BJ (cell line): ENCODE measurements around the gene GABPB2. TPM values are rescaled to one million over a fixed set of nuclear protein-coding genes. Genes with fewer than 3 reads are reported as not detected.

Experiments used
- CTCF ChIA-PET: fragments of 350-600 bp; formaldehyde crosslinking; extraction: SDS; loops from one replicate; lab custom pipeline; 2021; ENCODE audit warnings: antibody characterized with exemption, inconsistent platforms; lab: Yijun Ruan, JAX
- POLR2A ChIA-PET: fragments of 300-600 bp; sonication (Branson Sonifier 250); formaldehyde crosslinking; extraction: SDS; loops from one replicate; lab custom pipeline; 2021; ENCODE audit warnings: antibody characterized with exemption; lab: Charles Lee
- DNase-seq: peaks from one replicate; pipeline ENCODE4 v3.0.0-alpha.2; 2011; ENCODE audit warnings: low read depth
- H3K27me3 ChIP-seq: 2 replicates; pipeline ENCODE4 v1.6.0; 2011; ENCODE audit warnings: low read length; ENCODE audit not compliant: control insufficient read depth, insufficient read depth
- H3K36me3 ChIP-seq: 2 replicates; pipeline ENCODE4 v1.5.1; 2011; ENCODE audit warnings: low read length; ENCODE audit not compliant: control insufficient read depth, insufficient read depth
- H3K4me3 ChIP-seq: 2 replicates; pipeline ENCODE4 v1.5.1; 2011; ENCODE audit warnings: low read depth, mild to moderate bottlenecking, control low read depth, low read length
- polyA plus RNA-seq: library from polyadenylated mRNA; depleted of rRNA; stranded (reverse); fragments of >200 nt; gene quantifications from 2 replicates; pipeline ENCODE4 v1.2.3, GENCODE V29; 2011
- TF ChIP-seq, protein P1 (sequence below): IDR thresholded peaks from 2 replicates; pipeline ENCODE4 v1.5.1; 2011; ENCODE audit warnings: low read depth, mild to moderate bottlenecking, control low read depth, inconsistent platforms, low read length, moderate library complexity; ENCODE audit not compliant: insufficient read depth

Gene GABPB2
- polyA plus RNA-seq, 1 experiment, result 16.7 TPM

DNA sequence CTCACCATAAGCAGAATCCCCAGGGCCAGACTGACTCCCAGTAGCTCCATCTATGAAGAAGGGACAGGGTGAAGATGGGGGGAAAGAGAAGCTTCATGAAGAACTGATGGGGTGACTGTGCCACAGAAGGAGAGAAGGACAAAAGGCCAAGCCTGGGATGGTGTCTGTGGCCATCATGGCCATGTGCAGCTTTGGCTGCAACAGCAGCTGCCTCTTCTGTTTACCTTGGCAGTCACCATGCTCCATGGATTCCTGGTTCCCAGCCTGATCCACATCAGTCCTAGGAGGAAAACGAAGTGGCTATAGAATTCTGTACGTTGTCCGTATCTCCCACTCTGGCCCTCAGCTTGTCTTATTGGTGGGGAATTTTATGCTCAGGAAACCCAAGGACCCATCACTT lies 63.8 kb downstream of the GABPB2 start:
- Histone ChIP-seq H3K36me3 (no peaks in the 10 kb centered on the region), H3K4me3 (no peak overlapping the region), H3K27me3 (no peaks in the 10 kb centered on the region)
- TF ChIP-seq, protein P1, sequence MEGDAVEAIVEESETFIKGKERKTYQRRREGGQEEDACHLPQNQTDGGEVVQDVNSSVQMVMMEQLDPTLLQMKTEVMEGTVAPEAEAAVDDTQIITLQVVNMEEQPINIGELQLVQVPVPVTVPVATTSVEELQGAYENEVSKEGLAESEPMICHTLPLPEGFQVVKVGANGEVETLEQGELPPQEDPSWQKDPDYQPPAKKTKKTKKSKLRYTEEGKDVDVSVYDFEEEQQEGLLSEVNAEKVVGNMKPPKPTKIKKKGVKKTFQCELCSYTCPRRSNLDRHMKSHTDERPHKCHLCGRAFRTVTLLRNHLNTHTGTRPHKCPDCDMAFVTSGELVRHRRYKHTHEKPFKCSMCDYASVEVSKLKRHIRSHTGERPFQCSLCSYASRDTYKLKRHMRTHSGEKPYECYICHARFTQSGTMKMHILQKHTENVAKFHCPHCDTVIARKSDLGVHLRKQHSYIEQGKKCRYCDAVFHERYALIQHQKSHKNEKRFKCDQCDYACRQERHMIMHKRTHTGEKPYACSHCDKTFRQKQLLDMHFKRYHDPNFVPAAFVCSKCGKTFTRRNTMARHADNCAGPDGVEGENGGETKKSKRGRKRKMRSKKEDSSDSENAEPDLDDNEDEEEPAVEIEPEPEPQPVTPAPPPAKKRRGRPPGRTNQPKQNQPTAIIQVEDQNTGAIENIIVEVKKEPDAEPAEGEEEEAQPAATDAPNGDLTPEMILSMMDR, result no peak
- ChIA-PET CTCF (interaction anchor here (1.3 to 1.5 kb wide), 2 partner anchors 21 to 35 kb away, joined by 3 read pairs; no protein-coding TSS in a partner anchor), POLR2A (no interaction called here)
- no peak for DNase-seq

DNA sequence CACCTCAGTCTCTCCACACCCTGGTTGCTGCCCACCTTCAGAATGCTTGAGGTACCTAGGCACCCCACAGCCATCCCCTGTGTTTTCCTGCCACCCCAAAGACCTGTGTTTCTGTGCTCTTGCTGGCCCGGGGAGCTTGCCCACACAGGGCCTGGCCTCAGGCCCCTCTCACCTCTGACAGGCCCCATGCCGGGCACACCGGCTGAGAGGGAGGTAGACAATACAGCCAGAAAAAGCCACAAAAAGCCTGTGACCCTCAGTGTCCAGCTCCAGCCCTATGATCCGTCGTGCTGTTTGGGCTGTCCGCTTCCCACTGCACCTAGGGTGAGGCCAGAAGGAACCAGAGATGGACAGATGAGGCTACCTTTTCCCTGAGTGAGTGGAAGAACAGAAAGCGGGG lies 64.4 kb downstream of the GABPB2 start:
- Histone ChIP-seq H3K27me3 (no peaks in the 10 kb centered on the region), H3K4me3 (no peak overlapping the region), H3K36me3 (no peaks in the 10 kb centered on the region)
- ChIA-PET POLR2A (no interaction called here), CTCF (interaction anchor here (1.3 to 1.6 kb wide), 2 partner anchors 17 to 35 kb away, joined by 3 read pairs; no protein-coding TSS in a partner anchor)
- TF ChIP-seq, protein P1, result no peak
- no peak for DNase-seq

DNA sequence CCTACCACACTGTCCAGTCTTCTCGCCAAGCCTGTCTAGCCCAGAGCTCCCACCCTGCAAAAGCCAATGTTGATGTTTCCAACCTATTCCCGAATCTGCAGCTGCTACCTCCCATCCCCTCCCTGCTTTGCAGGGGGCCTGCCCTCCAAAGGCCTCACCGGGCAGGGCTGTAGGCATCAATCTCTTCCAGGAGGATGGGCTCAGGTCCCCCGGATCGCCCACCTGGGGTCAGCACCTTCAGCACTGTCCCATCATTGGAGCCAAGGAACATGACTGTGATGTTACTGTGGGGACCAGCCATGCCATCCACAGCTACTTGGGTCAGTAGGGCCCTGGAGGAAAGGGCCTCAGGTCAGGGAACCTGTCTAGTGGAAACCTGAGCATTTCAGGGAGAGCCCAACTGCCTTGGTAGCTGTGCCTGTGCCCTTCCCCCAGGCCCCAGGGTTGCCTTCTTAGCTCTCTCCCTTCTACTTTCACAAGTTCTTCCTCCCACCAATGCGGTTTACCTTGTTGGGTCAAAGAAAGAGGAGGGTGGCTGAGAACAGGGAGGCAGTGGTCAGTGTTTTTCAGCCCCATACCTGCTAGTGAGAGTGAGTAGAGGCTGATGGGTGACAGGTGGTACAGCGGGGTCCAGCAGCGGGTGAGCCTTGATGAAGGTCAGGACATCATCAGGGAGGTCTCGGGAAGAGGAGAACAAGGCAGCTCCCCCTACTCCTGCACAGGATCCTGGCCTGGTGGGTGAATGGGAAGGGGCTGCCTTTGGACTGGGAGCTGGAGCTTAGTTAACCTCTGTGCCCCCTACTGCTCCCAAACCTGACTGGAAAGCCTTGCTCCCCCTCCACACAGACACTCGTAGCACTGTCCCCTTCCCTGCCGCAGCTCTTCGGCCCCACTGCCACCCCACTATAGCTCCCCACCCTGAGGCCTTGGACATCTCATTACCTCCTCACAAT lies 65.1 kb downstream of the GABPB2 start:
- Histone ChIP-seq H3K4me3 (no peak overlapping the region), H3K36me3 (no peaks in the 10 kb centered on the region), H3K27me3 (no peaks in the 10 kb centered on the region)
- POLR2A ChIA-PET, result no interaction called here
- CTCF ChIA-PET, result interaction anchor here (1.3 to 1.6 kb wide), 2 partner anchors 18 to 36 kb away, joined by 3 read pairs; no protein-coding TSS in a partner anchor
- TF ChIP-seq, protein P1, result no peak
- no peak for DNase-seq

DNA sequence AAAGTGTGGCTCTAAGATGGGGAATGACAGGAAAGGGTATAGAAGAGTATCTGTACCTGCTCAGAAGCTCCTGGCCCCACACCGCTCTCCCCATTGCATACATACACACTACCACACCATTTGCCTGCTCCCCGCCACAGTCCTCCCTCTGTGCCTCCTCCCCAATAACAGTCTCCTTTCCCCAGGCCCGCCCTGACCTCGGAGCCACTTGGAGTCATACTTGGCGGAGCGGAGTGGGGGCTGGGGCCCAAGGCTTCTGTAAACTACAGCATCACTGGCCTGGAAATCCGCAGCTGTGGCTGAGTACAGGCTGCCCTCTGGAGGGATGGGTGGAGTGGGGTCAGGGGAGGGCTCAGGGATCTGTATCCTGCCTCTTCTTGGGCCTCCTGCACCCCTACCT lies 67.2 kb downstream of the GABPB2 start:
- CTCF ChIA-PET, result interaction anchor here (0.9 kb wide), 1 partner anchor 38 kb away, joined by 3 read pairs; no protein-coding TSS in a partner anchor
- TF ChIP-seq, protein P1, result no peak
- no peak overlapping the region for H3K4me3 ChIP-seq
- H3K27me3 ChIP-seq, result no peaks in the 10 kb centered on the region
- POLR2A ChIA-PET, result no interaction called here
- no peaks in the 10 kb centered on the region for H3K36me3 ChIP-seq
- DNase-seq, result no peak

DNA sequence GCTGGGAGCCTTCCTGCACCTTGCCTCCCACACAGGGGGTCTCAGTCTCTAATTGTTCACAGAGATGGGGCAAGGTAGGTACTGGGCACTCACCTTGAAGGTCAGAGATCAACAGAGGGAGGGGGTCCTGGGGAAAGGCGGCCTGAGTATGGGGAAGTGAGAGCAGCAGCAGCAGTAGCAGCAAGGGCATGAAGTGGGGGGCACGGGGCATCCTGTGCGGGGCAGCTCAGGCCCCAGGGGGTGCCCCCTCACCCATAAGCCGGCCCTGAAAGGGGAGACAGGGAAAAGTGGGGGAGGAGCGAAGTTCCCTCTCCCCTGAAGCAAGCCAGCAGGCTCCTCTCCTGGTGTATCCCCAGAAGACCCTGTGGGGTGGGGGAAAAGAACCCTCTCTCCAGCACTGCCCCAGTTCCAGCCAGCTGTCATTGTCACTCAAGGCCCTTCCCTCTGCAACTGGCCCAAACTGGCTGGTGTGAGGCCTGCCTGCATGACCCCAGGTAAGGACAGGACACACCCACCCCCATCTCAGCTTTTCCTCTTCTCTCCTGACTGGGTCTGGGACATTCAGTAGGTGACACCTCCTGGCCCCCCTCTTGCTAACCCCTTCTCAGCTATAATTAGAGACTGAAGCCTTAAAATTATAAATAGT lies 72.0 kb downstream of the GABPB2 start:
- POLR2A ChIA-PET, result no interaction called here
- DNase-seq, result no peak
- TF ChIP-seq, protein P1, result no peak
- Histone ChIP-seq H3K27me3 (no peaks in the 10 kb centered on the region), H3K4me3 (no peak overlapping the region), H3K36me3 (no peaks in the 10 kb centered on the region)
- CTCF ChIA-PET, result interaction anchor here (1.4 to 1.8 kb wide), 2 partner anchors 11 to 14 kb away, joined by 3 to 4 read pairs; partner anchors contain the start of gene TNFAIP8L2
